B cell (primary cell): ENCODE measurements around the gene HIPK2. TPM values are rescaled to one million over a fixed set of nuclear protein-coding genes. Genes with fewer than 3 reads are reported as not detected.

Experiments
- ATAC-seq: fragments of 200-7000 bp; cut with Tn5 transposase; one replicate; pipeline ENCODE4 v1.10.0; 2021; ENCODE audit warnings: low read depth, mild to moderate bottlenecking, moderate number of reproducible peaks, moderate library complexity
- CTCF ChIA-PET: fragments of 350-600 bp; sonication (Branson Sonifier 250); formaldehyde crosslinking; loops from one replicate; lab custom pipeline; 2021; ENCODE audit warnings: antibody characterized with exemption, inconsistent platforms; lab: Charles Lee
- POLR2A ChIA-PET: fragments of 350-600 bp; sonication (Branson Sonifier 250); formaldehyde crosslinking; loops from one replicate; lab custom pipeline; 2021; ENCODE audit warnings: antibody characterized with exemption; lab: Charles Lee
- DNase-seq: peaks from one replicate; pipeline ENCODE4 v3.0.0; 2013
- H2AFZ ChIP-seq: 2 replicates; pipeline ENCODE4 v1.6.1; 2012; ENCODE audit warnings: mild to moderate bottlenecking, low read depth, low read length; ENCODE audit not compliant: insufficient read depth, poor library complexity, severe bottlenecking
- H3K27ac ChIP-seq, 2 donors: 1 replicate in 1 of 2; 2 replicates in 1 of 2; pipeline ENCODE4 v1.5.1; 2012 to 2013; ENCODE audit warnings: low read length in 2 of 2, mild to moderate bottlenecking in 2 of 2, moderate library complexity in 1 of 2
- H3K27me3 ChIP-seq, 4 experiments: fragments of 200-600 bp in 1 of 4; sonication (generic) in 1 of 4; replicated peaks in 1 of 4; 1 replicate in 2 of 4; 2 replicates in 2 of 4; pipeline versions ENCODE4 v1.6.1 to v1.7.0; 2013 to 2016; ENCODE audit warnings: low read length in 3 of 4, mild to moderate bottlenecking in 2 of 4, mixed read lengths in 1 of 4, moderate library complexity in 1 of 4; ENCODE audit not compliant: insufficient read depth in 4 of 4, control insufficient read depth in 3 of 4; ENCODE audit errors: control extremely low read depth in 1 of 4
- H3K36me3 ChIP-seq, 2 experiments: replicated peaks in 1 of 2; 1 replicate in 1 of 2; 2 replicates in 1 of 2; pipeline versions ENCODE4 v1.6.1 to v1.7.1; 2013; ENCODE audit warnings: low read length in 1 of 2; ENCODE audit not compliant: insufficient read depth in 2 of 2, control insufficient read depth in 1 of 2; ENCODE audit errors: control extremely low read depth in 1 of 2, extremely low read depth in 1 of 2
- H3K4me1 ChIP-seq, 2 donors: fragments of 200-600 bp in 1 of 2; sonication (generic) in 1 of 2; 1 replicate in 1 of 2; 2 replicates in 1 of 2; pipeline versions ENCODE4 v1.5.1 to v1.6.1; 2013 to 2017; ENCODE audit warnings: low read length in 2 of 2; ENCODE audit not compliant: control insufficient read depth in 2 of 2, insufficient read depth in 2 of 2
- H3K4me2 ChIP-seq: replicated peaks from 2 replicates; pipeline ENCODE3; 2012; ENCODE audit warnings: mild to moderate bottlenecking, low read depth, low read length; ENCODE audit not compliant: poor library complexity, severe bottlenecking
- H3K4me3 ChIP-seq, 5 experiments: fragments of 200-600 bp in 1 of 5; sonication (generic) in 1 of 5; 1 replicate in 3 of 5; 2 replicates in 2 of 5; pipeline versions ENCODE4 v1.5.1 to v1.7.0; 2011 to 2016; ENCODE audit warnings: low read length in 4 of 5, mild to moderate bottlenecking in 4 of 5, low read depth in 2 of 5, control low read depth in 1 of 5, moderate library complexity in 1 of 5; ENCODE audit not compliant: insufficient read depth in 1 of 5; ENCODE audit errors: control extremely low read depth in 1 of 5, extremely low read depth in 1 of 5
- H3K79me2 ChIP-seq: fragments of 200-600 bp; sonication (generic); one replicate; pipeline ENCODE4 v1.6.0; 2016; ENCODE audit warnings: low read length; ENCODE audit not compliant: control insufficient read depth, insufficient read depth
- H3K9ac ChIP-seq: fragments of 200-600 bp; sonication (generic); 2 replicates; pipeline ENCODE4 v1.6.1; 2017; ENCODE audit warnings: mild to moderate bottlenecking, low read length, moderate library complexity
- H3K9me3 ChIP-seq, 3 donors: one replicate each; pipeline versions ENCODE4 v1.6.1 to v1.7.1; 2013; ENCODE audit warnings: low read length in 2 of 3; ENCODE audit not compliant: control insufficient read depth in 2 of 3, insufficient read depth in 1 of 3; ENCODE audit errors: control extremely low read depth in 1 of 3
- H4K20me1 ChIP-seq: 2 replicates; pipeline ENCODE4 v1.6.0; 2012; ENCODE audit warnings: mild to moderate bottlenecking, low read length; ENCODE audit not compliant: insufficient read depth, control insufficient read depth, poor library complexity, severe bottlenecking
- H3K27ac Mint-ChIP-seq: one replicate; pipeline ENCODE4 v1.8.0; 2021; ENCODE audit warnings: mixed read lengths
- H3K27me3 Mint-ChIP-seq: one replicate; pipeline ENCODE4 v1.8.0; 2021; ENCODE audit warnings: mixed read lengths
- H3K4me1 Mint-ChIP-seq: one replicate; pipeline ENCODE4 v1.8.0; 2021; ENCODE audit warnings: mixed read lengths
- H3K4me3 Mint-ChIP-seq: one replicate; pipeline ENCODE4 v1.8.0; 2021; ENCODE audit warnings: mixed read lengths
- H3K9me3 Mint-ChIP-seq: one replicate; pipeline ENCODE4 v1.8.0; 2022; ENCODE audit warnings: mixed read lengths; ENCODE audit not compliant: insufficient read depth
- EZH2 ChIP-seq: IDR thresholded peaks from 2 replicates; pipeline ENCODE4 v1.6.1; 2012; ENCODE audit warnings: borderline replicate concordance, low read depth, mild to moderate bottlenecking, moderate library complexity, low read length; ENCODE audit not compliant: insufficient read depth, poor library complexity, severe bottlenecking
- WGBS: methylation state at CpG from one replicate; pipeline ENCODE4 v1.1.5; 2013; ENCODE audit warnings: missing lambda C conversion rate; ENCODE audit not compliant: insufficient coverage; 5-methylcytosine and 5-hydroxymethylcytosine counted together
- intact Hi-C: fragments of 100-400 bp; cut with micrococcal nuclease; formaldehyde crosslinking; loops from one replicate; pipeline ENCODE4 v1.10.0; 2022
- polyA plus RNA-seq: library from polyadenylated mRNA; depleted of rRNA; stranded (reverse); fragments of >200 nt; gene quantifications from 2 replicates; pipeline ENCODE4 v1.2.3, GENCODE V29; 2012
- total RNA-seq, 2 donors: library from RNA; stranded (reverse); fragments of 120-200 nt in 1 of 2; gene quantifications; 1 replicate in 1 of 2; 2 replicates in 1 of 2; pipeline versions ENCODE4 v1.2.3 to v1.2.4, GENCODE V29; 2013 to 2022
- TF ChIP-seq, protein P1 (sequence below): fragments of 200-600 bp; IDR thresholded peaks from one replicate; pipeline ENCODE4 v1.8.0; 2022; ENCODE audit warnings: antibody characterized with exemption, mild to moderate bottlenecking

HIPK2 gene
- total and polyA plus RNA-seq, 2 donors (not counting 1 experiment from before 2014, with no cell fraction given): 6.8 to 58.2 TPM

DNA sequence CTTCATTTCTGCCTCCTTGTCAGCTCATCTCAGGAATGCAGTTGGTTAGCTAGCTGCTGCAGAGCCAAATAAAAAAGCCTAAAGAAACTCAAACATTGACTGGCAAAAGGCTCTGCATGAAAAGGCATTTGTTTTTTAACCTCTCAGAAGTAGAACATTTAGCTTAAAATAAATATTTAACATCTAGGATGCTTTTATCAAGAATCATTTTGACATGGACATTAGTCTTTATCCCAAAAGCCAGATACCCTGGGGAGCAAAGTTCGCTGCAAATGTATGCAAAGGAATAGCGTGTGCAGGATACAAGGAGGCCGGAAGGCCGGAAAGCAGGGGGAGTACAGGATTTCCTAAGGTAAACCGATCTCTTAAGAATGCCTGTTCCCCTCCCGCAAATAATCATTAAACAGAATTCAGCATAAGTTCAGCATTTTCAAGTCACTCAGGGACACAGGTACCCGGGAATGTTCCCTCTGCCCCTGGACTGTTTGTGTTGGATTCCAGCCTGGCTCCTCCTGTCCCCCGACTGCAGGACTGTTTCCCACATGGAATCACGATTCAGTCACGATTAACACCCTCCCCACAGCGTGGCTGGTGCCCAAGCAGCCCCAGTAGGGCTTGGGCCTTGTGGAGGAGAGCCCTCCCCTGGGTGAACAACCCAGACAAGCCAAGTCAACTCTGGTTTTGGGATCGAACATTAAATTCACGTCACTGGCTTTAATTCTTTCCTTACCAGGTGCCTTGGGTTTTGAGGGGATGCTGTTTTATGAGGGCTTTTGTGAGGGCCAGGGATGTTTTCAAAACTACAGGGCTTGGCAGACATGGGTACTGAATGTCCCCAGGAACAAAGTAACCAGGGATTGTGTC, 97.8 kb downstream of the HIPK2 start:
- peaks cover 11 to 26% of the 10 kb centered on the region in 2 donors for H3K4me1 ChIP-seq
- ChIA-PET CTCF (no interaction called here), POLR2A (no interaction called here)
- no peaks in the 10 kb centered on the region for H4K20me1 ChIP-seq
- H3K9ac ChIP-seq: no peak overlapping the region
- ATAC-seq (no peak), DNase-seq (no peak)
- Mint-ChIP-seq H3K27ac (no peak overlapping the region), H3K4me1 (peaks cover 48% of the 10 kb centered on the region), H3K9me3 (no peaks in the 10 kb centered on the region), H3K27me3 (no peaks in the 10 kb centered on the region), H3K4me3 (no peak overlapping the region)
- TF ChIP-seq, protein P1, sequence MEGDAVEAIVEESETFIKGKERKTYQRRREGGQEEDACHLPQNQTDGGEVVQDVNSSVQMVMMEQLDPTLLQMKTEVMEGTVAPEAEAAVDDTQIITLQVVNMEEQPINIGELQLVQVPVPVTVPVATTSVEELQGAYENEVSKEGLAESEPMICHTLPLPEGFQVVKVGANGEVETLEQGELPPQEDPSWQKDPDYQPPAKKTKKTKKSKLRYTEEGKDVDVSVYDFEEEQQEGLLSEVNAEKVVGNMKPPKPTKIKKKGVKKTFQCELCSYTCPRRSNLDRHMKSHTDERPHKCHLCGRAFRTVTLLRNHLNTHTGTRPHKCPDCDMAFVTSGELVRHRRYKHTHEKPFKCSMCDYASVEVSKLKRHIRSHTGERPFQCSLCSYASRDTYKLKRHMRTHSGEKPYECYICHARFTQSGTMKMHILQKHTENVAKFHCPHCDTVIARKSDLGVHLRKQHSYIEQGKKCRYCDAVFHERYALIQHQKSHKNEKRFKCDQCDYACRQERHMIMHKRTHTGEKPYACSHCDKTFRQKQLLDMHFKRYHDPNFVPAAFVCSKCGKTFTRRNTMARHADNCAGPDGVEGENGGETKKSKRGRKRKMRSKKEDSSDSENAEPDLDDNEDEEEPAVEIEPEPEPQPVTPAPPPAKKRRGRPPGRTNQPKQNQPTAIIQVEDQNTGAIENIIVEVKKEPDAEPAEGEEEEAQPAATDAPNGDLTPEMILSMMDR: no peak
- no peak for TF ChIP-seq EZH2
- H3K4me2 ChIP-seq: no peak overlapping the region
- H3K4me3 ChIP-seq: no peak overlapping the region
- H3K9me3 ChIP-seq: no peaks in the 10 kb centered on the region
- 98% methylated on average over 8 of the region's 13 CpGs for WGBS
- no peaks in the 10 kb centered on the region for H3K27me3 ChIP-seq
- H2AFZ ChIP-seq: no peak overlapping the region
- intact Hi-C loops: no loop called here
- H3K36me3 ChIP-seq: no peaks in the 10 kb centered on the region
- no peak overlapping the region for H3K27ac ChIP-seq
- H3K79me2 ChIP-seq: peaks cover 3% of the 10 kb centered on the region

DNA sequence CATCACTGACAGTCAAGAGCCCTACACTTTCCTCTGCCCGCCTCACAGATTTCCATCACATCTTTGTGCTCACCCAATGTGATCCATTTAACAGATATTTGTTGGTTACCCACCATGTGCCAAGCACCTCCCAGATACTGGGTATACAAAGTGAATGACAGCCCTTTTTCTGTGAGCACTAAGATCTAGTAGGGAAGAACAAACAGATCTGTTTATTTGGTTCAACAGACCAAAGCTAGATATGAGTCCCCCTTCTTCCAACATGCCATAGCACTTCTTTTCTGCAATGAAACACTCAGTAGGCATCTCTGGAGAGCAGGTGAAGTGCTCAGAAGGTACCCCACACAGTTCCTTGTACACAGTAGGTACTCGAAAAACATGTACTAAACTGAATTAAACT, 101.4 kb downstream of the HIPK2 start:
- Histone ChIP-seq H3K79me2 (no peaks in the 10 kb centered on the region), H3K27me3 (no peaks in the 10 kb centered on the region), H3K4me1 (peaks cover 7 to 16% of the 10 kb centered on the region in 2 donors), H3K4me3 (no peak overlapping the region), H3K9me3 (no peaks in the 10 kb centered on the region), H4K20me1 (no peaks in the 10 kb centered on the region), H3K27ac (no peak overlapping the region), H3K36me3 (no peaks in the 10 kb centered on the region), H2AFZ (no peak overlapping the region), H3K9ac (no peak overlapping the region), H3K4me2 (no peak overlapping the region)
- Mint-ChIP-seq H3K4me3 (no peak overlapping the region), H3K4me1 (peaks cover 35% of the 10 kb centered on the region), H3K9me3 (no peaks in the 10 kb centered on the region), H3K27ac (peak overlapping the region; percentile 51), H3K27me3 (no peaks in the 10 kb centered on the region)
- ATAC-seq: no peak
- TF ChIP-seq, protein P1: no peak
- TF ChIP-seq EZH2: no peak
- WGBS: no CpG with 5 or more reads among the region's 2 CpGs
- POLR2A ChIA-PET: no interaction called here
- DNase-seq: no peak
- CTCF ChIA-PET: no interaction called here
- intact Hi-C loops: no loop called here
